ENCODE results near the gene UMPS.

Gene UMPS

DNA sequence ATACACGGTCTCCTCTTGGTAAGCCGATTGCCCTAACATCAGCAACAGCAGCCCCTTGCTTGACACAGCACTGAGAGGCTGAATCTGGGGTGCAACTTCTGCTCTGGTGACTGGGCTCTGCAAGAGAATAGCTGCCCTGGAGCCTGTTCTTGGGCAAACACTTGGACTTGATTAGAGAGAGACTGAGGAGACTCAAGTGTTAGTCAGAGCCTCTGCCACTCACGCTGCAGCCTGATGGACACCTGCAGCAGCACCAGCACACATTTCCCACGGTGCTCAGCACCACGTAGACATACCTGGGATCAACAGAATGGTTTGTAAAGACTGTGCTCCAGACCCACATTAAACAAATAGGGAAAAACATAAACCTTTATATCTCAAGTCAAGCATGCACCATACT is 35.8 kb upstream of the UMPS start:
- FAIRE-seq (no peak), DNase-seq (ENCODE audit: insufficient read length, low spot score) (no peak)
- no peak for TF ChIP-seq SPI1 (IDR thresholded peaks at IDR 0.05; ENCODE audit: low read depth, low read length)
- no peak for TF ChIP-seq POLR2A (IDR thresholded peaks at IDR 0.05; ENCODE audit: low read depth, low read length)
- TF ChIP-seq POLR2AphosphoS5 (IDR thresholded peaks at IDR 0.05; ENCODE audit: low read depth, low read length) = no peak
- TF ChIP-seq POU2F2 (IDR thresholded peaks at IDR 0.05; ENCODE audit: low read depth, low read length) = no peak
- no peak for TF ChIP-seq TAF1 (IDR thresholded peaks at IDR 0.05; ENCODE audit: low read depth, low read length)
- TF ChIP-seq PAX5 (IDR thresholded peaks at IDR 0.05; ENCODE audit: insufficient read depth, low read length, severe bottlenecking) = no peak

DNA sequence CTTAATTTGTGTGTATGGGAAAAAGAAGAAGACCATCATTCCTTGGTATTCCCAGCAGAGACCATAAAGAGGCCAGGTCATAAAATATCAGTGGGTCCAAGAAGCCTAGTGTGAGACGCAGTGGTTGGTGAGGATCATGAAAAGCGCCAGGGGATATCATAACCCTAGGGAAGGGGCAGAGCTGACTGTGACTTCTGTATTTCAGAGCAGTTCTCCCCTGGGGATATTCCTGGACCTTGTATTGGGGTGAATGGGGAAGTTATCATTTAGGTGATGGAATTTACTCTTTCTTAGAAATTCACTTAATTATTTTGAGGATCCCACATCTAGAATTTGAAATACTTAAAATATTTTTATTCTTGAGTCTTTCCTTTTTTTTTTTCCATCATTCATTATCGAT is 34.9 kb upstream of the UMPS start:
- FAIRE-seq (no peak), DNase-seq (ENCODE audit: insufficient read length, low spot score) (no peak)
- TF ChIP-seq SPI1 (IDR thresholded peaks at IDR 0.05; ENCODE audit: low read depth, low read length) (no peak), TAF1 (IDR thresholded peaks at IDR 0.05; ENCODE audit: low read depth, low read length) (no peak), POLR2A (IDR thresholded peaks at IDR 0.05; ENCODE audit: low read depth, low read length) (no peak), PAX5 (IDR thresholded peaks at IDR 0.05; ENCODE audit: insufficient read depth, low read length, severe bottlenecking) (no peak), POU2F2 (IDR thresholded peaks at IDR 0.05; ENCODE audit: low read depth, low read length) (no peak), POLR2AphosphoS5 (IDR thresholded peaks at IDR 0.05; ENCODE audit: low read depth, low read length) (no peak)

DNA sequence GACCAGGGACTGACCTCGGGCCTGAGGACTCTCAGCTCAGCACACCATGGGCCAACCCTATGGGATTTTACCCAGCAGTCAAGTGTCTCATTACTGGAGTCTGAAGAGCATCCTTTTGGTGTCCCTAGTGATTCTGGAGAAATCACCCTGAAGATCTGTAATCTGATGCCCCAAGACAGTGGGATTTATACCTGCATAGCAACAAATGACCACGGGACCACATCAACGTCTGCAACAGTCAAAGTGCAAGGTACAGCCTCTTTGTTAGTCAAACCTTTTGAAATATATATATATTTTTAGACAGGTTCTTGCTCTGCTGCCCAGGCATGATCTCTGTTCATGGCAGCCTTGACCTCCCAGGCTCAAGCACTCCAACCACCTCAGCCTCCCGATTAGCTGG is 34.2 kb upstream of the UMPS start:
- DNase-seq (ENCODE audit: insufficient read length, low spot score) (no peak), FAIRE-seq (no peak)
- TF ChIP-seq TAF1 (IDR thresholded peaks at IDR 0.05; ENCODE audit: low read depth, low read length) (no peak), PAX5 (IDR thresholded peaks at IDR 0.05; ENCODE audit: insufficient read depth, low read length, severe bottlenecking) (no peak), POU2F2 (IDR thresholded peaks at IDR 0.05; ENCODE audit: low read depth, low read length) (no peak)

DNA sequence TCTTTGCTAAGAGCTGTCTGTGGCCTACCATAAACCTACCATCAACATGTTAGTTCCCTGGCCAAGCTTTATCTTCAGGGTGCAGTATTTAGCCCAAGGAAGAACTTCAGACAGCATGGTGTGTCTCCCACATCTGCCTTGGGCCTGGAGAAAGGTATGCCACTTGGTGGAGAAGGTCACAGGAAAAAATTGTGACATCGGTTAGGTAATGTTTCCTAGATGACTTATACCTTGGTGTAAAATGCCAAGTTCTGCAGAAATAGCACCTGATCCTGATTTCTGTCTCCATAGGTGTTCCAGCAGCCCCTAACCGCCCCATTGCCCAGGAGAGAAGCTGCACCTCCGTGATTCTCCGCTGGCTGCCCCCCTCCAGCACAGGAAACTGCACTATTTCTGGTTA is 33.0 kb upstream of the UMPS start:
- no peak for FAIRE-seq
- TF ChIP-seq POLR2A (IDR thresholded peaks at IDR 0.05; ENCODE audit: low read depth, low read length) = no peak
- no peak for TF ChIP-seq SPI1 (IDR thresholded peaks at IDR 0.05; ENCODE audit: low read depth, low read length)
- TF ChIP-seq TAF1 (IDR thresholded peaks at IDR 0.05; ENCODE audit: low read depth, low read length) = no peak
- no peak for TF ChIP-seq POLR2AphosphoS5 (IDR thresholded peaks at IDR 0.05; ENCODE audit: low read depth, low read length)
- no peak for TF ChIP-seq PAX5 (IDR thresholded peaks at IDR 0.05; ENCODE audit: insufficient read depth, low read length, severe bottlenecking)
- no peak for TF ChIP-seq POU2F2 (IDR thresholded peaks at IDR 0.05; ENCODE audit: low read depth, low read length)
- no peak for DNase-seq (ENCODE audit: insufficient read length, low spot score)

DNA sequence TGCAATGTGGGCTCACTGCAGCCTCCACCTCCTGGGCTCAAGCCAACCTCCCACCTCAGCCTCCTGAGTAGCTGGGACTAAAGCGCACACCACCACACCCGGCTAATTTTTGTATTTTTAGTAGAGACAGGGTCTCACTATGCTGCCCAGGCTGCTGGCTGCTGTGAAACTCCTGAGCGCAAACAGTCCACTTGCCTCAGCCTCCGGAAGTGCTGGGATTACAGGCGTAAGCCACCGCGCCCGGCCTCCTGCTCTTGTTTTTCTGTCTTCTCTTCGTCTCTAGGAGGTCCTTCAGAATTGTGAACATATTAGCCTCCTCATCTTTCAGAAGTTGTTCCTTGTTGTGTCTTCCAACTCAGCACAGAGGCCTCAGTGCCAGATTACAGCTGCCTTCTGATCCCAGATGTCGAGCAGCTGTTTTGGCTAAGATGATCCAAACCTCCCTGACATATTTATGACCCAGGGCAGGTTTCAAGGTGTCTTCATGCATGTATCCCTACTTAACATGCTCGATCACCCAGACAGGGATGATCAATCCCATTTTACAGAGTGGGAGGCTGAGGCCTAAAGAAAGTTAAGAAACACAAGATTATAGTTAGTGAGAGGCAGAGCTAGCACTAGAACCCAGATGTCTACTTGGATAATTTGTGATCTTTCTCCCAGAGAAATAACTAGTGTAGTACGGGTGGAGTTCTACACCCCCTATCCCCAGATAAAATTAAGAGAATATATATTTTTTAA is 32.1 kb upstream of the UMPS start:
- no peak for DNase-seq (ENCODE audit: insufficient read length, low spot score)
- FAIRE-seq = no peak
- TF ChIP-seq SPI1 (IDR thresholded peaks at IDR 0.05; ENCODE audit: low read depth, low read length) (no peak), POU2F2 (IDR thresholded peaks at IDR 0.05; ENCODE audit: low read depth, low read length) (no peak), POLR2AphosphoS5 (IDR thresholded peaks at IDR 0.05; ENCODE audit: low read depth, low read length) (no peak), TAF1 (IDR thresholded peaks at IDR 0.05; ENCODE audit: low read depth, low read length) (no peak), PAX5 (IDR thresholded peaks at IDR 0.05; ENCODE audit: insufficient read depth, low read length, severe bottlenecking) (no peak), POLR2A (IDR thresholded peaks at IDR 0.05; ENCODE audit: low read depth, low read length) (no peak)

DNA sequence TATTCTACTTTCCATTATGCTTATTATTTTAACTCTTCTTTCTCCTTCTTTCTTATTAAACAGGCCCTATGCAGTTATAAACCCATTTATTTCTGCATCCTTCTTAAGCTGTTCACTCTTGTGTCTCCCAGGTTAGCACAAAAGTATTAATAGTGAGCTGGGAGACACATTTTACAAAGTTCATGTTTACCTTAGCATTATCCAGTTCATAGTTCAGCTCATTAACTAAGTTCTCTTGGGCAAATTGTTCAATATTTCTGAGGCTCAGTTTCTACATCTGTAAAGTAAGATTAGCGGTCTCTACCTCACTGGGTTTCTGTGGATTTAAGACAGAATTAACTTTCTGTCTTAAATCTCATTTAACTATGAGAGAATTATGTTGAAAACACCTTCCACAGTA is 31.2 kb upstream of the UMPS start:
- FAIRE-seq = no peak
- TF ChIP-seq SPI1 (IDR thresholded peaks at IDR 0.05; ENCODE audit: low read depth, low read length) (no peak), POU2F2 (IDR thresholded peaks at IDR 0.05; ENCODE audit: low read depth, low read length) (no peak), POLR2AphosphoS5 (IDR thresholded peaks at IDR 0.05; ENCODE audit: low read depth, low read length) (no peak), POLR2A (IDR thresholded peaks at IDR 0.05; ENCODE audit: low read depth, low read length) (no peak), PAX5 (IDR thresholded peaks at IDR 0.05; ENCODE audit: insufficient read depth, low read length, severe bottlenecking) (no peak), TAF1 (IDR thresholded peaks at IDR 0.05; ENCODE audit: low read depth, low read length) (no peak)

DNA sequence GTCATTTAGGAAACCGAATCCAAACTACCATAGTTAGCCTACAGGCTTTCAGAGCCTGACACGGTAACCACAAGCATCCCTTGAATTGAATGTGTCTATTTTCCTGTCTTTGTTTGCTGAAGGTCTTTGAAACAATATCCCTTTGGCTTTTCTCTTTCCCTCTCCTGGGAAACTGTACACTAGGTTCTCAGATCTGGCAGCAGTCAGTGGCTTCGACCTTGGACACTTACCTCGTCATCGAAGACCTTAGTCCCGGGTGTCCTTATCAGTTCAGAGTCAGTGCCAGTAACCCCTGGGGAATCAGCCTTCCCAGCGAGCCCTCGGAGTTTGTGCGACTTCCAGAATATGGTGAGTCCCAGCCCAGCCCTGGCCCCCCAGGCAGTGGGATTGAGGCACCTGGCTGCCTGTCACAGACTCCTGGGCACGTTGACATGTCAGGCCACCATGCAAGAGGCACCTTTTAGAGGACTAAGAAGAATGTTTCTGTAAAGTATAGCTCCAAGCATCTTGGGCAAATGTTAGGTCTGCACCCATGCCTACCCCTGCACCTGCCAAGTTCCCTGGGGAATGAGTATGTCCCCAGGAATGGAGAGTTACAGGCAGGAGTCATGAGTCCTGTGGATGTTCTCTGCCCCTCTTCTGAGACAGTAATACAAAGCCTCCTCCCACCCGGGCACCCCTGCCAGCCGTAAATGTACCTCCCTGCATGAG is 30.4 kb upstream of the UMPS start:
- TF ChIP-seq POU2F2 (IDR thresholded peaks at IDR 0.05; ENCODE audit: low read depth, low read length) = no peak
- DNase-seq (ENCODE audit: insufficient read length, low spot score) (no peak), FAIRE-seq (no peak)

More for the DNA sequence above, 31.2 kb upstream of the UMPS start:
- no peak for DNase-seq (ENCODE audit: insufficient read length, low spot score)

DNA sequence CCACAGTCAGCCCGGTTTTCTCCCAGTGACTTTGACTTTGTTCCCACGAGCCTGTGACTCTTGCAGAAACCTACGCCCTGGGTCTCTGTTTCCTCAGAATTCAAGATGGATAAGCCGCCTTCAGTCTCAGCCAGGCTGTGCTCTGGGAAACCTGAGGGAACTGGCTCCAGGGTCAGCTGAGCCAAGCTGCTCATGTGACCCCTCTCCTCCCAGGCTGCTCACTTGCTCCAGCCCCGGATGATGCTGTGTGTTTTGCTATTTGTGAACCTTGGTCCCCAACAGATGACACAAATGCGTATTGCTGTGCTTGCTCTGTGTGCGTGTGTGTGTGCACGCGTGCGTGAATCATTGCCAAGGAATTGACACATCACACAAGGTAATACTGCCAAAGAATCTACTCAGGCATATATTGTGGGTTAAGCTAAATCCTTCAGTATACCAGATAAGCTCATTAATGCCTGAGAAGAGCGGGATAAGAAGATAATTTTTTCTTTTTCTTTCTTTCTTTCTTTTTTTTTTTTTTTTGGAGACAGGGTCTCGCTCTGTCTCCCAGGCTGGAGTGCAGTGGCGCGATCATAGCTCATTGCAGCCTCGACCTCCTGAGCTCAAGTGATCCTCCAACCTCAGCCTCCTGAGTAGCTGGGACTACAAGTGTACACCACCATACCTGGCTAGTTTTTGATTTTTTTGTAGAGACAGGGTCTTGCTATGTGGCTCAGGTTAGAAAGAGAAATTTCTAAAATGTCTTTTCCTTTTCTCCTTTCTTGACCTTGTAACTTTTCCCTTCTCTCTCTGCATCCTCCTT is 29.2 kb upstream of the UMPS start:
- FAIRE-seq (no peak), DNase-seq (ENCODE audit: insufficient read length, low spot score) (no peak)
- no peak for TF ChIP-seq POU2F2 (IDR thresholded peaks at IDR 0.05; ENCODE audit: low read depth, low read length)
- TF ChIP-seq TAF1 (IDR thresholded peaks at IDR 0.05; ENCODE audit: low read depth, low read length) = no peak
- no peak for TF ChIP-seq POLR2A (IDR thresholded peaks at IDR 0.05; ENCODE audit: low read depth, low read length)
- no peak for TF ChIP-seq POLR2AphosphoS5 (IDR thresholded peaks at IDR 0.05; ENCODE audit: low read depth, low read length)
- TF ChIP-seq PAX5 (IDR thresholded peaks at IDR 0.05; ENCODE audit: insufficient read depth, low read length, severe bottlenecking) = no peak
- no peak for TF ChIP-seq SPI1 (IDR thresholded peaks at IDR 0.05; ENCODE audit: low read depth, low read length)

DNA sequence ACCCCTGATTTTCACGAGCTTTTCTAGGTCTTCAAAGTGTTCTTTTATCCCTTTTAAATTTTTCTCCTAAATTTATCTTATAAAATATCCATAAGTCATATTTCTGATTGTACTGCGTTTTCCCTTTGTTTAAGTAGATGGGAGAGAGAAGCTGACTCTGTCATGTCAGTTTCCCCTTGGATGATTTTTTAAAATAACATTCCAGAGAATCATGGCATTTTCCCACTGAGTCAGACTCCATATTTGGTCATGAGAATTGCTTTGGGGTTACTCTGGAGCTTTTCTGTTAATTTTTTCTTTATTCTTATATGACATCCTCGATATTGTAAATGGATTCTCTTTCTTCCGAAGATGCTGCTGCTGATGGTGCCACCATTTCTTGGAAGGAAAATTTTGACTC is 28.6 kb upstream of the UMPS start:
- TF ChIP-seq POLR2A (IDR thresholded peaks at IDR 0.05; ENCODE audit: low read depth, low read length) (no peak), SPI1 (IDR thresholded peaks at IDR 0.05; ENCODE audit: low read depth, low read length) (no peak), POU2F2 (IDR thresholded peaks at IDR 0.05; ENCODE audit: low read depth, low read length) (no peak), PAX5 (IDR thresholded peaks at IDR 0.05; ENCODE audit: insufficient read depth, low read length, severe bottlenecking) (no peak), POLR2AphosphoS5 (IDR thresholded peaks at IDR 0.05; ENCODE audit: low read depth, low read length) (no peak), TAF1 (IDR thresholded peaks at IDR 0.05; ENCODE audit: low read depth, low read length) (no peak)
- FAIRE-seq (no peak), DNase-seq (ENCODE audit: insufficient read length, low spot score) (no peak)

Data from GM12891 (cell line).